ENCODE measurements around the gene ATG16L1. TPM values are rescaled to one million over a fixed set of nuclear protein-coding genes. Genes with fewer than 3 reads are reported as not detected.

The ATG16L1 gene
- total RNA-seq, 1 experiment from 2014 or later: 42.0 TPM

- no peak overlapping the region for H2AK5ac ChIP-seq (ENCODE audit: insufficient read length, low read length)
Measured at GRCh38 chr2:233289648-233290047, 38.2 kb downstream of the ATG16L1 start.

More at GRCh38 chr2:233289648-233290047, 38.2 kb downstream of the ATG16L1 start:
- no CpG with 5 or more reads among the region's 12 CpGs for WGBS (ENCODE audit: extremely low coverage, insufficient read length, low lambda C conversion rate)
- Histone ChIP-seq H4K5ac (ENCODE audit: insufficient read length, low read depth, low read length) (no peak overlapping the region), H4K91ac (ENCODE audit: insufficient read length, low read depth, low read length) (no peak overlapping the region), H2BK20ac (ENCODE audit: low read depth, low read length, poor library complexity, severe bottlenecking) (no peak overlapping the region), H3K9ac (ENCODE audit: extremely low read depth, insufficient read length, low read length) (no peak overlapping the region), H4K8ac (replicated peaks; ENCODE audit: insufficient read length, low read depth, low read length) (no peak overlapping the region), H3K23me2 (ENCODE audit: insufficient read length, low read depth, low read length, poor library complexity, severe bottlenecking) (no peaks in the 10 kb centered on the region), H3K4me1 (ENCODE audit: insufficient read depth, low read length) (no peaks in the 10 kb centered on the region), H3K18ac (ENCODE audit: insufficient read length, low read depth, low read length) (no peak overlapping the region), H3K27ac (ENCODE audit: insufficient read length, low read depth, low read length) (no peak overlapping the region), H2BK12ac (ENCODE audit: insufficient read length, low read depth, low read length) (no peak overlapping the region), H3K56ac (ENCODE audit: insufficient read length, low read depth, low read length) (no peak overlapping the region), H3K4ac (ENCODE audit: low read depth, low read length) (no peak overlapping the region), H3K4me2 (ENCODE audit: insufficient read depth, insufficient read length, low read length) (no peak overlapping the region), H3K23ac (ENCODE audit: insufficient read length, low read depth, low read length) (no peak overlapping the region), H3K79me1 (ENCODE audit: insufficient read depth, low read depth, low read length, poor library complexity, severe bottlenecking) (no peaks in the 10 kb centered on the region), H3K27me3 (ENCODE audit: insufficient read depth, low read length) (no peaks in the 10 kb centered on the region), H3K14ac (ENCODE audit: insufficient read depth, low read length) (no peak overlapping the region), H3K9me3 (ENCODE audit: control insufficient read depth, low read depth, low read length) (no peaks in the 10 kb centered on the region), H2BK120ac (ENCODE audit: low read depth, low read length, poor library complexity, severe bottlenecking) (no peak overlapping the region), H2BK5ac (ENCODE audit: insufficient read length, low read length) (no peak overlapping the region), H3K79me2 (ENCODE audit: insufficient read depth, low read length) (no peaks in the 10 kb centered on the region), H2AFZ (ENCODE audit: low read length) (no peak overlapping the region), H4K20me1 (ENCODE audit: control insufficient read depth, insufficient read depth, insufficient read length) (no peaks in the 10 kb centered on the region), H2BK15ac (ENCODE audit: low read depth, low read length) (no peak overlapping the region), H3T11ph (ENCODE audit: low read length) (no peak overlapping the region)
- H3K36me3 Mint-ChIP-seq (ENCODE audit: insufficient read depth in 1 of 3, low read depth in 3 of 3): peaks cover 54 to 90% (median 79%) of the 10 kb centered on the region in 3 experiments; a peak in 6 of 7 replicates
- no peak for DNase-seq
- peak overlapping the region in 2 of 3 experiments; percentile 50 to 54; a peak in 2 of 7 replicates for H3K27ac Mint-ChIP-seq
- H3K9me3 Mint-ChIP-seq: no peaks in the 10 kb centered on the region
- H3K27me3 Mint-ChIP-seq (ENCODE audit: low read depth): no peaks in the 10 kb centered on the region
- H3K4me3 Mint-ChIP-seq: no peak overlapping the region
- peaks cover 0 to 2% of the 10 kb centered on the region in 2 experiments; a peak in 1 of 4 replicates for H3K4me1 Mint-ChIP-seq
- TF ChIP-seq, protein P1, sequence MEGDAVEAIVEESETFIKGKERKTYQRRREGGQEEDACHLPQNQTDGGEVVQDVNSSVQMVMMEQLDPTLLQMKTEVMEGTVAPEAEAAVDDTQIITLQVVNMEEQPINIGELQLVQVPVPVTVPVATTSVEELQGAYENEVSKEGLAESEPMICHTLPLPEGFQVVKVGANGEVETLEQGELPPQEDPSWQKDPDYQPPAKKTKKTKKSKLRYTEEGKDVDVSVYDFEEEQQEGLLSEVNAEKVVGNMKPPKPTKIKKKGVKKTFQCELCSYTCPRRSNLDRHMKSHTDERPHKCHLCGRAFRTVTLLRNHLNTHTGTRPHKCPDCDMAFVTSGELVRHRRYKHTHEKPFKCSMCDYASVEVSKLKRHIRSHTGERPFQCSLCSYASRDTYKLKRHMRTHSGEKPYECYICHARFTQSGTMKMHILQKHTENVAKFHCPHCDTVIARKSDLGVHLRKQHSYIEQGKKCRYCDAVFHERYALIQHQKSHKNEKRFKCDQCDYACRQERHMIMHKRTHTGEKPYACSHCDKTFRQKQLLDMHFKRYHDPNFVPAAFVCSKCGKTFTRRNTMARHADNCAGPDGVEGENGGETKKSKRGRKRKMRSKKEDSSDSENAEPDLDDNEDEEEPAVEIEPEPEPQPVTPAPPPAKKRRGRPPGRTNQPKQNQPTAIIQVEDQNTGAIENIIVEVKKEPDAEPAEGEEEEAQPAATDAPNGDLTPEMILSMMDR (conservative IDR thresholded peaks at IDR 0.05): no peak

Measured in H9 (cell line).